ENCODE results near the gene CSNK1G1.
A peak's percentile ranks its signal among the peaks of the same experiment; 100 is the strongest.
"Not testable (repeated sequence)": the region's sequence is repeated elsewhere in the genome, so short reads cannot be mapped to it uniquely, and the experiment has no call there.

The CSNK1G1 gene

GRCh38 chr15:64279131-64279530 is 76.8 kb downstream of the CSNK1G1 start:
- no peak for DNase-seq (ENCODE audit: low read depth)
- no peak for TF ChIP-seq CTCF (conservative IDR thresholded peaks at IDR 0.05; ENCODE audit: control insufficient read depth, insufficient read depth, low read depth, low read length)
- H3K4me3 ChIP-seq (ENCODE audit: control insufficient read depth, low read depth, low read length) = no peak overlapping the region

- DNase-seq (ENCODE audit: low read depth) = no peak
- H3K4me3 ChIP-seq (ENCODE audit: control insufficient read depth, low read depth, low read length) = no peak overlapping the region
- TF ChIP-seq CTCF (conservative IDR thresholded peaks at IDR 0.05; ENCODE audit: control insufficient read depth, insufficient read depth, low read depth, low read length) = no peak
Measured at GRCh38 chr15:64275934-64276333, 80.0 kb downstream of the CSNK1G1 start.

GRCh38 chr15:64274341-64274950 is 81.5 kb downstream of the CSNK1G1 start:
- H3K4me3 ChIP-seq (ENCODE audit: control insufficient read depth, low read depth, low read length) = no peak overlapping the region
- DNase-seq (ENCODE audit: low read depth) = no peak
- no peak for TF ChIP-seq CTCF (conservative IDR thresholded peaks at IDR 0.05; ENCODE audit: control insufficient read depth, insufficient read depth, low read depth, low read length)

- H3K4me3 ChIP-seq (ENCODE audit: control insufficient read depth, low read depth, low read length) = no peak overlapping the region
- TF ChIP-seq CTCF (conservative IDR thresholded peaks at IDR 0.05; ENCODE audit: control insufficient read depth, insufficient read depth, low read depth, low read length) = no peak
- no peak for DNase-seq (ENCODE audit: low read depth)
Measured at GRCh38 chr15:64267331-64267973, 88.5 kb downstream of the CSNK1G1 start.

- DNase-seq (ENCODE audit: low read depth) = peak; percentile 74
- H3K4me3 ChIP-seq (ENCODE audit: control insufficient read depth, low read depth, low read length) = not testable (repeated sequence)
Measured at GRCh38 chr15:64265188-64265587, 90.8 kb downstream of the CSNK1G1 start.

- no peak for TF ChIP-seq CTCF (conservative IDR thresholded peaks at IDR 0.05; ENCODE audit: control insufficient read depth, insufficient read depth, low read depth, low read length)
- DNase-seq (ENCODE audit: low read depth) = peak; percentile 40
- H3K4me3 ChIP-seq (ENCODE audit: control insufficient read depth, low read depth, low read length) = no peak overlapping the region
Measured at GRCh38 chr15:64264502-64264901, 91.5 kb downstream of the CSNK1G1 start.

- H3K4me3 ChIP-seq (ENCODE audit: control insufficient read depth, low read depth, low read length) = no peak overlapping the region
- TF ChIP-seq CTCF (conservative IDR thresholded peaks at IDR 0.05; ENCODE audit: control insufficient read depth, insufficient read depth, low read depth, low read length) = no peak
- DNase-seq (ENCODE audit: low read depth) = no peak
Measured at GRCh38 chr15:64263567-64263966, 92.4 kb downstream of the CSNK1G1 start.
